Endometrium (tissue), 2 donors: ENCODE measurements around the gene SMAGP.
"Not testable (repeated sequence)": the region's sequence is repeated elsewhere in the genome, so short reads cannot be mapped to it uniquely, and the experiment has no call there.

Source experiments
- FAIRE-seq: peaks from 2 replicates; lab custom pipeline; 2012; peaks lifted over from hg19 to GRCh38; lab: Jason Lieb, UNC
- donor health status: control.
- donor health status: control.

SMAGP gene

DNA sequence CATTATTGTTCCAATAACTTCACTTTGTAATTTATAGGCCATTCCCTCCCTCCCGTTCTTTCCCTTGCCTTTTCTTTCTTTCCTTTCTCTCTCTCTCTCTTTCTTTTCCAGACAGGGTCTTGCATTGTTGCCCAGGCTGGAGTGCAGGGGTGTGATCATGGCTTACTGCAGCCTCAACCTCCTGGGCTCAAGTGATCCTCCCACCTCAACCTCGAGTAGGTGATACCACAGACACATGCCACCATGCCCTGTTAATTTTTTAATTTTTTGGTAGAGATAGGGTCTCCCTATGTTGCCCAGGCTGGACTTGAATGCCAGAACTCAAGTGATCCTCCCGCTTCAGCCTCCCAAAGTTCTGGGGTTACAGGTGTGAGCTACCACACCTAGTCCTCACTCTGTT lies 45.6 kb downstream of the SMAGP start:
- no peak for FAIRE-seq

DNA sequence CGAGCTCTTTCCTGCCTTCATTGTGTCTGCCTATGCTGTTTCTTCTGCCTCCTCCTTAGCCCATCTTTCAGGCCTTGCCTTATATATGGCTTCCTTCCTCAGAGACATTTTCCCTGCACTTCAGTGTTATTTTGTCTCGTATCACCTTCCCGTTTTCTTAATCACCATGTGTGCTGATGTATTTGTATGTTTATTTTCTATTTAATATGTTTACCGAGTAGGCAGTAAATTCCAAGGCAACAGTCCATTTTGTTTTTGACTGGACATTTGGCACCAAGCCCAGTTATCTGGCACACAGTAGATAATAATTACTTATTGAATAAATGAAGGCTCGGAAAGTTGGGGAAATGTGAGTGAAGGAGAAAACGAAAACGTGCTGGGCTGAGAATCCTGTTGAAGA lies 47.8 kb downstream of the SMAGP start:
- FAIRE-seq: no peak

DNA sequence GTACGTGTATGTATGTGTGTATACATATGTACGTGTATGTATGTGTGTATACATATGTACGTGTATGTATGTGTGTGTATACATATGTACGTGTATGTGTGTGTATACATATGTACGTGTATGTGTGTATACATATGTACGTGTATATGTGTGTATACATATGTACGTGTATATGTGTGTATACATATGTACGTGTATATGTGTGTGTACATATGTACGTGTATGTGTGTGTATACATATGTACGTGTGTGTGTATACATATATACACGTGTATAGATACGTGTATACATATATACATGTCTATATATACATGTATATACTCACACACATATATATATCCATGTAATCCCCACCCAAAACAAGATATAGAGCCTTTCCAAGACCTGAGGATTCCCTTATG lies 50.4 kb downstream of the SMAGP start:
- FAIRE-seq: not testable (repeated sequence)

DNA sequence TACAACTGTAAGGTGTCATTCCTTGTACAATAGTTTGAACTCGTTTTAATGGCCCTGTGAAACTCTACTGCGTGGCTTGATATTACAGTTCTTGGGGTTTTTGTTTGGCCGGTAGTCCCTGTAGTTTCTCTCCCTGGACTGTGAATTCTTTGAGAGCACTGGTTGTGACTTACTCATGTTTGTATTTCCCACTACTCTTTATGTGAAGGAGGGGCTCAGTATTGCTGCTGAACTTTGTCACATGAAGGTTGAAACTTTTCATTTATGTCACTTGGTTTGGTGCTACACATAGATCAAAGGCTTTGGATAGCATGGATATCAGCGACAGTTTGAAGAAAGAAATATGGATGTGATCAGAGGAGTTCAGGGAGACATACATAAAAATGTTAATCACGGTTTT lies 50.9 kb downstream of the SMAGP start:
- no peak for FAIRE-seq

DNA sequence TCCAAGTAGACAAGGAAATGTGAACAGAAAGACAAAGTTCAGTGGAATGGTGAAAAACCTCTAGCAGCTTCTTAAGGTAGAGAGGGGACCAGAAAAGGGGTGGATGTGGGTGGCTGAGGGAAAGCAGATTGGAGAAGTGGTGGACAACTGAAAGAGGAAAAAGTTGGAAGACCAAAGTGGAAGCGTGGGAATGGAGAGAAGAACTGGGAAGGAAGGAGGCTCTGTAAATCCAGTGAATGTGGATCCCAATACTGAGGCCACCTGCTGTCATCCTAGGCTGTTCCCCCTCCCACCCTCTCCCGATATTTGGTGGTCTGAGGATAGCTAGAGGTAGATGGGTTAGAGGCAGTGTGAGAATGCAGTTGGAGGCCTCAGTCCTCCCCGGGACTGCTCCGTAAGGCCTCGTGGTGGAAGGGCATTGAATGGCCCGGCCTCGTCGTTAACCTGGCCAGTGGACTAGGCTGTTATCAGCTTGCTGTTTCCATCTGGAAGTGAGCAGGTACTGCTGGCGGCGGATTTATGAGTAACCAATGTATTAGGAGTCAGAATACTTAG lies 51.5 kb downstream of the SMAGP start:
- FAIRE-seq: no peak

DNA sequence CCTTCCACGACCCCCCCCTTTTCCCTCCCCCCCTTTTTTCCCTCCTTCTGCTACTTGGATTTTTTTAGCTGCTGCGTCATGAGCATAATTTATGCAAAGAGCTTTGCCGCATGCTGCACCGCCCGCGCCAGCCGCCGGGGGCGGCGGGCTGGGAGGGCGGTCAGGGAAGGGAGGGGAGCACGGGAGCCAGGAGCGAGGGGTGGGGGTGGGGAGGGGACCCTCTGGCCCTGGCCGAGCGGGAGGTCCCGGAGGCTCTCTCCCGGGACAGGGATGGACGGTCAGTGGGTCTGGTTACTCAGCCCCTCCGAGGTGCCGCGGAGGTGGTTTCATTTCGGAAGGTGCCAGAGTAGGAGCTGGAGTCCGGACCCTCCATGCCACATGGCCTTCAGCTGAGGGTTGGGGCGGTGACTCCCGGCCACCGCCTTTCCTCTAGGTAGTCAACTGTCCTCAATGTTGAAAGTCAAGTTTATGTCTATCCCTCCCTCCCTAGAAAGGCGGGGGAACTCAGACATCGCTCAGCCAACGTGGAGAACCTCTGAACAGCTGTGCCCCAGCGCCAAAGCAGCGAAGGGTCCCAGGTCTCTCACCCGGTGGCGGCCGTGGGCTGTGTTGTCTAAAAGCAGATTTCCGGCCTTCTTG lies 52.1 kb downstream of the SMAGP start, which contains the start of gene POU6F1:
Gene POU6F1 (minus strand): TSS at position 95 of the 639 bp plus-strand sequence. CDS start 11,226 bp downstream, outside the sequence.
- FAIRE-seq: no peak

DNA sequence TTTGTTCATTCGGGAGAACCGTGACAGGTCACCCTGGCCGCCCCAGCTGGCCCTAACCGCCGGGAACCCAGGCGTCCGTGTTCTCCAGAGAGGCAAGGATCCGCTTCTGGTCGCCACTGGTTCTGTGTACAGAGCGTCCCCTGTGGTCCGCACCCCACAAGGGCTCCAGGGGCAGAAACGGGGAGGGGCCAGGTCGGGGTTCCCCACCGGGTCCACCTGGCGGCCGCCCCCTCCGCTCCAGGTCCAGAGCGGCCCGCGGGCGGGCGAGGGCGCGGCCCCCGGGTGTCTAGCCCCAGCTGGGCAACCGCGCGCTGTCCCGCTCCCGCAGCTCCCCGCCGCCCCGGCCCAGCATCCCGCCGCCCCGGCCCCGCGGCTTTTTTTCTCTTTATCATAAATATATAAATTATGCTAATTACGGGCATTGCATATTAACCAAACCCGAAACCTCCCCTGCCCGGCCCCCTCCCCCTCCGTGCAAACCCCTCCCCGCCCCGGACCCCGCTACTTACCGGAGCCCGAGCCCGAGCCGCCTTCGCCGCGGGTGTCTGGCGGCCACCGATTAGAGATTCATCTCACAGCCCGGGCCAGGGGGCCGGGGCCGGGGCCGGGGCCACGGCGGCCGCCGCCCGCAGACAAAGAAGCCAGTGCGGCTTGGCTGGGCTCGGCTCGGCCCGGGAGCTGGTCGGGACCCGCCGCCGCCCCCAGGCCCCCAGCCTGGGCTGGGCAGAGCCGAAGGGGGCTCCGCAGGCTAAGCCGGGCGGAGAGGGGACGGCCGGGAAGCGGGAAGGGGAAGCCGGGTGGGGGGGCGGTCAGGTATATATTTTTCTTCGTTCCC lies 52.9 kb downstream of the SMAGP start:
- FAIRE-seq: no peak

DNA sequence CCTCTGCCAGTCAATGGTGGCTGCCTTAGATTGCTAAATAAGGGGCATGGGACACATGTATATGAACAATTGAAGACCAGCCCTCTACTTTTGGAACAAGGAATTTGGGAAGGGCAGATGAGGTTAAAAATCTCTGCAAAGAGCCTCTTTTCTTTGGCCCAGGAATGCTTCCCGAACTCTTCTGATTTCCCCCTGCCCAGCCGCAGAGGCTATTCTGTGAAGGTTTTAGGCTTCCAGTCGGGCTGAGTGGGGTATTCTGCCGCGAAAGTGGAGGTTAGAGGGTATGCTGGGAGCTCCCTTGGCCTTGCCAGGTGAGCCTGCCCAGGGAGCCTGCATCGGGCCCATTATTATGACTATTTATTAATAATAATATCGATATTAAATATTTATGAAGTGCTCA lies 53.6 kb downstream of the SMAGP start:
- FAIRE-seq: no peak

DNA sequence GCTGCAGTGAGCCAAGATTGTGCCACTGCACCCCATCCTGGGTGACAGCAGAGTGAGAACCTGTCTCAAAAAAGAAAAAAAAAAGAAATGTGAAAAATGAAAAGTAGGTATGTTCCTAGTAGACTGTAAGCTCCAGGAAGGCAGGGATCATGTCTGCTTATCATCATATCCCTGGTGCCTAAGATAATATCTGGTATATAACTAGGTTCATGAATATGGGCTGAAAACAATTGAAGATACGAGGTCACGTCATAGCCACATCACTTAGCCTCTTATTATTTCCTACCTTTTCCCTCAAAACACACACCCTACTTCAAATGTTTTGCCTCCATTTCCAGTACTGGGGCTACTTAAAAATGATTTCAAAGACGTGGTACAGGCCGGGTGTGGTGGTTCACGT lies 55.3 kb downstream of the SMAGP start:
- FAIRE-seq: no peak

DNA sequence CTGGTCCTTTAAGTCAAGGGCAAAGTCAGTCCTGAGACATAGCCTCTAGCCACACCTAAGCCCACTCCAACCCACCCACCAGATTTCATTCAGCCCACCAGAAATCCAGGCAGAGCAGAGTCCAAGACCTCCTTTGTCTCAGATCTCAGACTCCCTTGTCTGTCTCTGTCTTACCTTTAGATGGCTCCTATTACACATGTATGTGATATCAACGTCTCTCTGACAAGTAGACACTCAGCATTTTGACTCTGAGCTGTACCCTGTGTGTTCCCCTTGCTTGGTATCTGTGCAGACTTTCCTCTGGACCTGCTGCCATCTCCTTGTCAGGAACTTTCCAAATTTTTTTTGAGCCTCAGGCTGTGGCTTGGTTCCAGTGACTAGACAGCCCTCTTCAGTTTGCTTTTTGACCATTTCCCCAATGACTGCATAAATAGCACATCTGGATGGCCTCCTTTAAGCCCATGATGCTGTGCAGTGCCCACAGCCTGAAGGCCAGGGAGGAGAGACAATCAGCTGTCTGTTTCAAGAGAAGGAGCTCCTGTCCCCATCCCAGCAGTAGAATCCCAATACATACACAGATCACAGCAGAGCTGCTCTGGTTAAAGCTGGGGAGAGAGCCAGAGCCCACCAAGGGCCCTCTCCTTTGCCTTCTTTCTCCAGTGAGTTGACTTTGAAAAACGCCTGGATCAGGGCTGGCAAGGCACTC lies 59.4 kb downstream of the SMAGP start:
- no peak for FAIRE-seq

DNA sequence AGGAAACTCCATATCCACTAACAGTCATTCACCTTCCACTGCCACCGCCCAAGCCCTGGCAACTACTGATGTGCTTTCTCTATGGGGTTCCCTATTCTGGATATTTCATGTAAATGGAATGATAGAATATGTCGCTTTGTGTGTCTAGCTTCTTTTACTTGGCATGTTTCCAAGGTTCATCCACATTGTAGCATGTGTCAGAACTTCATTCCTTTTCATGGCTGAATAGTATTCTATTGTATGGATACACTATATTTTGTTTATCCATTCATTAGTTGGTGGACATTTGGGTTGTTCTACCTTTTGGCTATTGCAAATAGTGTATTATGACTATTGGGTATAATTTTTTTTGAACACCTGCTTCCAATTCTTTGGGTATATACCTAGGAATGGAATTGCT lies 61.0 kb downstream of the SMAGP start:
- FAIRE-seq: no peak

DNA sequence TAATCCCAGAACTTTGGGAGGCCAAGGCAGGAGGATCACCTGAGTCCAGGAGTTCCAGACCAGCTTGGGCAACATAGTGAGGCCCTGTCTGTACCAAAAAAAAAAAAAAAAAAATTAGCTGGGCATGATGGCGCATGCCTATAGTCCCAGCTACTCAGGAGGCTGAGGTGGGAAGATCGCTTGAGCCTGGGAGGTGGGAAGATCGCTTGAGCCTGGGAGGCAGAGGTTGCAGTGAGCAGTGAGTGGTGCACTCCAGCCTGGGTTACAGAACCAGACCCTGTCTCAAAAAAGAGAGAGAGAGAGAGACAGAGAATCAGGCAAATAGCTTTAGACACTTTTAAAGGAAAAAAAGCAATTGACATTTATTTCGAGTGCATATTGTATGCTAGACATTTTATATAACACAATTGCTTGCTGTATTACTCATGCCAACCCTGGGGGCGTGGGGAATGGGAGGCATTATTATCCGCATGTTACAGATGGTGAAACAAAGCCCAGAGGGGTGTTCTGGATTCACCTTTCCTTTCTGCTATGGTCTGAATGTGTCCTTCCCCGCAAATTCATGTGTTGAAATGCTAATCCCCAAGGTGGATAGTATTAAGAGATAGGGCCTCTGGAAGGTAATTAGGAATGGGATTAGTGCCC lies 62.1 kb downstream of the SMAGP start:
- FAIRE-seq: no peak

DNA sequence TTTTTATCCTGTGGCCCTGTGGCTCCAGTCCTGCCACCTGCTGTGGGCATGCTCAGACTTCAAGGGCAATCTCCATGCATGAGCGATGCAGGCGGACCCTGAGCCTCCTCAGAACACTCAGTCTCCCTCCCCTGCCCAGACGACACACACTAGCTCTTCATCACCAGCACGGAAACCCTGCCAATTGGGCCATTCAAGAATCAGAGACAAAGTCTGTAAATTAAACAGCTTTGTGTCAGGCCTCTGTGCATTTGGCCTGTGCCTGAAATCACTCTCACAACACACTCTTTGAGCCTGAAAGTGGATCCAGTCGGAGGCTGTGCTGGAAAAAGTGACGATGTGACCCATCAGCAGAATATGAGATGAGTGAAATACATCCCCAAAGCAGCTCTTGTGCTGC lies 64.9 kb downstream of the SMAGP start:
- FAIRE-seq: no peak

DNA sequence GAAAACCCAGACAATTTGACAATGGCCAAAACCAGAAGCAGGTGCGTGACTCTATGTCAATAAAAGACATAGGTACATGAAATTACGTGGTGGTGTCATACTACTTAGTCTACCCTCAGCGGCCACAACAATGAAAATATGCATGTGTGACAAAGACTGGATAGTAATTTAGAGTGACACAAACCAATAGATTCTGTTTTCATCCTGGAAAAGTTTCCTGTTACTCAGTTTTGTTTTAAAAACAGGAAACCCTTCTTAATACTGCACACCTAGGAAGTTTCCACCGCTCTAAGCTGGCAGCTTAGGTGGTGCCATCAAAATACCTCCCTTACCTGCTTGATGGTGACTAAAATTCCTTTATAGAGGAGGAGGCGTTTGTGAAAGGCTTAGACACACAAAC lies 67.5 kb downstream of the SMAGP start:
- FAIRE-seq: no peak

DNA sequence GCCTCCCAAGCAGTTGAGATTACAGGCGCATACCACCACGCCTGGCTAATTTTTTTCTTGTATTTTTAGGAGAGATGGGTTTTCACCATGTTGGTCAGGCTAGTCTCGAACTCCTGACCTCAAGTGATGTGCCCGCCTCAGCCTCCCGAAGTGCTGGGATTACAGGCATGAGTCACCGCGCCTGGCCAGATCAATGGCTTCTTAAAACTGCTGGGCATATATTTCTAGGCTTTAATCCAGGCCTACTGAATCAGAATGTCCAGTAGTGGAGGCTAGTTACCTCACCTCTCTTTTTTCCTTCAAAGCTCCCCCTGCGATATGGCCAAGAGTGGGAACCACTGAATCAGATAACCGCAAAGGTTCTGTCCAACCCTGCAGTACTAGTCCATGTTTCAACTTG lies 69.4 kb downstream of the SMAGP start:
- FAIRE-seq: no peak

DNA sequence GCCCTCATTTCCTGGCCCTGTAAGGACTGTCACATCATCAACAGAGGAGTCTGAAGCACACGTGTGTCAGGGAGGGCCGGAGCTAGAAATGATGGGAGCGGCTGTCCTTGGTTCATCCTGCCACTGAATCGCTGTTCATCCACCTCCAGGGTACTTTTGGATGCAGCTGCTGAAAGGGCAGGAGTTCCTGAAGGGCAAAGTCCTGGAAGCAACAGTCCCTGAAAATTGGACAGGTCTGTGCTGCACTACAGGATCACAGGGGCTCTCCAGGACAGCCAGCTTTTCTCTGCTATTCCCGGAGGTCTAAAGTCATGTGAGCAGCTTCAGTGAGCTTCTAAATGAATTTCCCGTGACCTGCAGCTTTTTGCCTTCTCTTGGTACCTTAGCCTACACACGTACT lies 70.1 kb downstream of the SMAGP start:
- no peak for FAIRE-seq

DNA sequence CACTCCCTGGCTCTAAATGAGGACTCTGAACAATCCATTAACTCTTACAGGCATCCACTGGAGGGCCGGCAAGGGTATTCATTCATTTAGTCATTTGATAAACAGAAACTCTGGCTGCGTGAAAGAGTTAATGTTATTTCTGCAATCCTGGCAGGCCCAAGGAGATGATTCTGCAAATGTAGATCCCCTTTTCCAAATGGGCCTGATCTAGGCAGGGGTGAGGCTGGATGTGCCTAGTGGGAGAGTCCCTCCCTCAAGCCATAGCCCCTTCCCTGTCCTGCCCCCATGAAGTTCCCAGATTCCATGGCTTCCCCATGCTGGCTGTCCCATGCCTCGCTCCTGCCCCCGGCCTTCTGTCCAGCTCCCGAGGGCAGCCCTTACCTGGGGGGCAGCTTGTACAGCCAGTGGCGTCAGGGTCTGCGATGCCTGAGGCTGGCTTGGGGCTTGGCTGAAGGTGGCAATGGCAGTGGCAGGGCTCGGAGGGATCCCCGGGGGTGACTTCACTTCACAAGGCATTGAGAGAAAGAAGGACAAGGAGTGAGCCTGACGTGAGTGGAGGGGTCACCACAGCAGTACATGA lies 70.8 kb downstream of the SMAGP start:
- no peak for FAIRE-seq

DNA sequence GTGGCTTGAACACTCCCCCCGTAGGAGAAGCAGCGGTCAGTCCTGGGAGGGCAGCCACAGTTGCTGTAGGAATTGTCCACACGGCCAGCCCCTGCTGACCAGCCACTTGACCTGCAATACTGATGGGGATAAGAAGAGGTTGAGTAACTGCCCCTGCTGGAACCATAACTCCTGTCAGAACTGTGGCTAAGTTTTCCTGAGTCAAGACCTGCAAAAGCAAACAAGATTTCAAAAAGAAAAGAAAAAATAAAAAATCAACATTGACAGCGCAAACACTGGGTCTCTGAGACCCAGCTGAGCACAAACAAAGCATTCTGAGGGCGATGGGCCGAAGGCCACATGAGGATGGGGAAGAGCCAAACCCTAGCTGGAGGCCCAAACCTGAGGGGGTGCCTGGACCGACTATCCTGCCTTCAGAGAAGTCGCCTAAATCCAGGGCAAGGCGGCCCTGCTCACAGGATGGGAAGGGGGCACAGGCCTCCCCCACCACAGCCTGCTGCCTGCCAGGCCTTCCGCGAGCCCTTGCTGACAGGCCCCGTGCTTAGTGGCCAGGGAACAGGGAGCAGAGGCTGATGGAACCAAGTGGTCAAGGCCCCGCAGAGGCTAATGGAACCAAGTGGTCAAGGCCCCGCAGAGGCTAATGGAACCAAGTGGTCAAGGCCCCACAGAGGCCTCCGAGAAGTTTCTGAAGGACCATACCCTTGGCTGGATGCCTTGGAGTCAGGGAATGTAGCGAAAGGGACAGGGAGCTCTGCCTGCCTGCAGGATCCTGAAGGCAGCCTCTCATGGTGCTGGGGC lies 71.4 kb downstream of the SMAGP start:
- no peak for FAIRE-seq

DNA sequence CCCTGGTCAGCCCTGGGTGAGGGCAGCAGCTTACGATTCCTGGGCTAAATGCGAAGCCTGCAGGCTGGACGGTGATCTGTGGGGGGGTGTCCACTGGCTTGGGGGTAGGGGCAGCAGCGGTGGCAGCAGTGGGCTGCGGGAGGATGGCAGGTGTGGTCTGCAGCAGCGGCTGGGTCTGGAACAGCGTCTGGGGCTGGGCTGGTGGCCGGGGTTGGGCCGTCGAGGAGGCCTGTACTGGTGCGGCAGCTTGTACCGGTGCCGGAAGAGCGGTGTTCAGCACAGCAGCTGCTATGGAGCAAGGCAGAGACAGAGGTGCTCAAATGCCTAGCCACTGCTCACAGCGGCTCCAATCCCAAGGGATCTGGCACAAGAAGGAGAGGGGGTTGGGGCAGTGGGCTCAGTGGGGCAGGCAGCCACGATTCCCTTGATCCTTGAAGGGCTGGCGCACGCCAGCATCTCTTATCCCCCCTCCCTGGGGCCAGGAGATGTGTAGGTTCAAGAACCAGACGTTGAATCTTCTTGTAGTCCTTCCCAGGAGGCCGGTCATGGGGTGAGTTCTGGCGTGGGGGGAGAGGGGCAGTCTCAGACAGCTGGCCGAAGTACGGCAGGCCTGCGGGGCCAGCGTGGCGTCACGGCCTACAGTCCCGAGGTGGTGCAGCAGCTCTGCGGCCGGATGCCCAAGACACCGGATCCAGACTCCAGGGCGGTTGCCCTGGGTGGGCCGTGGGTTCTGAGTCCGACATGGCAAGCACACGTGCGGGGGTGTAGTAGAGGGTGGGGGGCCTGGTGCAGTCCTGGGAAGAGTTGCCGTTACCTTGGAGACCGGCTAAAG lies 72.3 kb downstream of the SMAGP start:
- FAIRE-seq: no peak

DNA sequence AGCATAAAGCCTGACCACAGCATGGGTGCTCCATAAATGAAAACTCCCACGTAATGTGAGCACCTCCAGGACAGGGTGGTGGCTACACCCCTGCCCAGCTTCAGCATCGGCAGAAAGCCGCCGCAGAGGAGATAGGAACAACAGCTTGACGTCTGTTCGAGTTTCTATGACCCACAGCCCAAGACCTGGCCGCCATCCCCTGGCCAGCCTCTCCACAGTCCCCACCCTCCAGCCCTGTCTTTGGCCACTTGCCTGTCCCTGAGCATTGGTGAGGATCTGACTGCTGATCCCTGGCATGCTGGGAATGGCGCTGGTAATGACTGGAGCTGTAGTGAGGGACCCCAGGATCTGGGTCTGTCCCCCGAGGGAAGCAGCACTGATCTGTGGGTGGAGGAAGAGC lies 73.7 kb downstream of the SMAGP start:
- no peak for FAIRE-seq
